ENCODE measurements around the gene NEDD4.

NEDD4 gene

GRCh38 chr15:55897560-55898336, 95.7 kb downstream of the NEDD4 start:
- Histone ChIP-seq H3K4me3 (ENCODE audit: low read depth, low read length) (no peak overlapping the region), H3K27ac (ENCODE audit: extremely low read depth, low read depth, low read length) (no peak overlapping the region)
- TF ChIP-seq ZNF664 (tag by site-specific recombination; IDR thresholded peaks at IDR 0.05), result no peak
- no peak for TF ChIP-seq ZNF19 (tag by site-specific recombination; IDR thresholded peaks at IDR 0.05; ENCODE audit: low read depth)
- no peak for TF ChIP-seq ZBTB44 (tag by site-specific recombination; IDR thresholded peaks at IDR 0.05)
- TF ChIP-seq ZNF148 (tag by site-specific recombination; IDR thresholded peaks at IDR 0.05; ENCODE audit: borderline replicate concordance), result no peak
- no peak for TF ChIP-seq ZBTB21 (tag by site-specific recombination; IDR thresholded peaks at IDR 0.05)
- no peak for TF ChIP-seq ATF2 (tag by site-specific recombination; IDR thresholded peaks at IDR 0.05; ENCODE audit: low read depth)
- TF ChIP-seq ZNF521 (tag by site-specific recombination; IDR thresholded peaks at IDR 0.05), result no peak
- TF ChIP-seq ZNF404 (tag by site-specific recombination; IDR thresholded peaks at IDR 0.05), result no peak
- TF ChIP-seq ZNF266 (tag by site-specific recombination; IDR thresholded peaks at IDR 0.05; ENCODE audit: low read depth), result no peak
- TF ChIP-seq ZBTB20 (tag by site-specific recombination; IDR thresholded peaks at IDR 0.05), result peak; percentile 55; the same call in 1 of the 2 replicates
- no peak for TF ChIP-seq ZNF830 (tag by site-specific recombination; IDR thresholded peaks at IDR 0.05; ENCODE audit: low read depth)
- TF ChIP-seq ZNF548 (tag by site-specific recombination; IDR thresholded peaks at IDR 0.05), result no peak
- no peak for TF ChIP-seq PRDM10 (tag by site-specific recombination; IDR thresholded peaks at IDR 0.05)
- TF ChIP-seq PRDM1 (tag by site-specific recombination; IDR thresholded peaks at IDR 0.05), result peak; percentile 33; the same call in 1 of the 2 replicates
- no peak for TF ChIP-seq HOXA7 (CRISPR knock-in tag; IDR thresholded peaks at IDR 0.05; ENCODE audit: borderline replicate concordance)
- no peak for TF ChIP-seq ZNF785 (tag by site-specific recombination; IDR thresholded peaks at IDR 0.05)
- TF ChIP-seq CTCF (tag by site-specific recombination; IDR thresholded peaks at IDR 0.05), result peak; percentile 48; the same call in 1 of the 2 replicates
- no peak for TF ChIP-seq ZNF837 (tag by site-specific recombination; IDR thresholded peaks at IDR 0.05)
- peak; percentile 38; the same call in 1 of the 2 replicates for TF ChIP-seq ZBTB17 (tag by site-specific recombination; IDR thresholded peaks at IDR 0.05)
- TF ChIP-seq ZNF10 (tag by site-specific recombination; IDR thresholded peaks at IDR 0.05), result no peak
- TF ChIP-seq IKZF3 (tag by site-specific recombination; IDR thresholded peaks at IDR 0.05), result peak; percentile 75
- no peak for TF ChIP-seq ZNF544 (tag by site-specific recombination; IDR thresholded peaks at IDR 0.05)
- TF ChIP-seq HOXC10 (CRISPR knock-in tag; IDR thresholded peaks at IDR 0.05), result no peak
- 0 out of 2 replicates have a peak, but pooled peaks have one; percentile 19 for TF ChIP-seq TRIM28 (IDR thresholded peaks at IDR 0.05; ENCODE audit: borderline replicate concordance, low read length)
- peak; percentile 61 for TF ChIP-seq ZNF654 (tag by site-specific recombination; IDR thresholded peaks at IDR 0.05; ENCODE audit: low read depth)

More at GRCh38 chr15:55897560-55898336, 95.7 kb downstream of the NEDD4 start:
- Histone ChIP-seq H3K36me3 (ENCODE audit: control insufficient read depth in 2 of 2, insufficient read depth in 1 of 2, low read length in 2 of 2) (no peaks in the 10 kb centered on the region), H3K4me1 (ENCODE audit: control insufficient read depth, insufficient read depth, low read length) (peaks cover 12% of the 10 kb centered on the region), H3K9me3 (ENCODE audit: control insufficient read depth, insufficient read depth, low read depth, low read length) (no peaks in the 10 kb centered on the region)
- POLR2A ChIA-PET, result interaction anchor here (0.6 kb wide), 1 partner anchor 53 kb away, joined by 3 read pairs; no protein-coding TSS in a partner anchor
- CTCF ChIA-PET, result interaction anchor here (0.6 to 2.3 kb wide), 28 partner anchors 10 to 565 kb away, joined by 3 to 18 read pairs (median 4); no protein-coding TSS in a partner anchor
